Esophagus muscularis mucosa (tissue), 4 donors: Measurements from ENCODE around the gene SEMA3G. TPM values are rescaled to one million over a fixed set of nuclear protein-coding genes. Genes with fewer than 3 reads are reported as not detected.

Experiments used
- DNase-seq: peaks from one replicate; pipeline ENCODE4 v3.0.0-alpha.2; 2017; ENCODE audit errors: extremely low spot score
- H3K27ac ChIP-seq, 4 donors: fragments of 200-600 bp; sonication (generic); replicated peaks in 1 of 4; 1 replicate in 3 of 4; 2 replicates in 1 of 4; pipeline ENCODE4 v1.5.1; 2016 to 2019; ENCODE audit warnings: mild to moderate bottlenecking in 1 of 4
- H3K27me3 ChIP-seq, 4 donors: fragments of 200-600 bp; sonication (generic); one replicate each; pipeline versions ENCODE4 v1.5.1 to v1.6.0; 2016 to 2019
- H3K36me3 ChIP-seq, 4 donors: fragments of 200-600 bp; sonication (generic); one replicate each; pipeline ENCODE4 v1.5.1; 2016 to 2019
- H3K4me1 ChIP-seq, 4 donors: fragments of 200-600 bp; sonication (generic); one replicate each; pipeline ENCODE4 v1.5.1; 2016 to 2019
- H3K4me3 ChIP-seq, 4 donors: fragments of 200-600 bp; sonication (generic); 1 replicate in 2 of 4; 2 replicates in 2 of 4; pipeline ENCODE4 v1.5.1; 2016 to 2019; ENCODE audit warnings: mild to moderate bottlenecking in 4 of 4, moderate library complexity in 1 of 4
- H3K9me3 ChIP-seq, 4 donors: fragments of 200-600 bp; sonication (generic); 1 replicate in 3 of 4; 2 replicates in 1 of 4; pipeline ENCODE4 v1.5.1; 2016 to 2019
- CTCF ChIP-seq, 3 experiments: fragments of 200-600 bp in 2 of 3; fragments of 450-650 bp in 1 of 3; sonication (generic) in 2 of 3; IDR thresholded peaks; one replicate each; pipeline ENCODE4 v1.5.1; 2017 to 2019; ENCODE audit warnings: antibody characterized with exemption in 3 of 3, mild to moderate bottlenecking in 2 of 3, moderate library complexity in 1 of 3
- EP300 ChIP-seq: sonication (generic); formaldehyde crosslinking; IDR thresholded peaks from one replicate; pipeline ENCODE4 v1.6.1; 2017; ENCODE audit warnings: antibody characterized with exemption
- POLR2A ChIP-seq: fragments of 450-650 bp; IDR thresholded peaks from one replicate; pipeline ENCODE4 v1.6.1; 2017; ENCODE audit warnings: antibody characterized with exemption, moderate library complexity, mild to moderate bottlenecking, low read depth
- POLR2AphosphoS5 ChIP-seq, 2 donors: sonication (generic); formaldehyde crosslinking; IDR thresholded peaks; one replicate each; pipeline ENCODE4 v1.6.1; 2017; ENCODE audit warnings: antibody characterized with exemption in 2 of 2
- WGBS: methylation state at CpG from one replicate; pipeline ENCODE4 v1.1.5; 2018; 5-methylcytosine and 5-hydroxymethylcytosine counted together
- intact Hi-C: fragments of 100-400 bp; cut with DNase I; formaldehyde crosslinking; loops from one replicate; pipeline ENCODE4 v1.15.1; 2023
- total RNA-seq, 4 donors: library from RNA; depleted of rRNA; stranded (reverse); fragments of >200 nt; gene quantifications; one replicate each; pipeline versions ENCODE4 v1.1.0 to v1.2.1, GENCODE V29; 2016

The SEMA3G gene
- 10 to 100 TPM in 3 of 4 donors, 1 to 10 TPM in 1; 7.1 to 39.2 (median 22.2) TPM for total RNA-seq

DNA sequence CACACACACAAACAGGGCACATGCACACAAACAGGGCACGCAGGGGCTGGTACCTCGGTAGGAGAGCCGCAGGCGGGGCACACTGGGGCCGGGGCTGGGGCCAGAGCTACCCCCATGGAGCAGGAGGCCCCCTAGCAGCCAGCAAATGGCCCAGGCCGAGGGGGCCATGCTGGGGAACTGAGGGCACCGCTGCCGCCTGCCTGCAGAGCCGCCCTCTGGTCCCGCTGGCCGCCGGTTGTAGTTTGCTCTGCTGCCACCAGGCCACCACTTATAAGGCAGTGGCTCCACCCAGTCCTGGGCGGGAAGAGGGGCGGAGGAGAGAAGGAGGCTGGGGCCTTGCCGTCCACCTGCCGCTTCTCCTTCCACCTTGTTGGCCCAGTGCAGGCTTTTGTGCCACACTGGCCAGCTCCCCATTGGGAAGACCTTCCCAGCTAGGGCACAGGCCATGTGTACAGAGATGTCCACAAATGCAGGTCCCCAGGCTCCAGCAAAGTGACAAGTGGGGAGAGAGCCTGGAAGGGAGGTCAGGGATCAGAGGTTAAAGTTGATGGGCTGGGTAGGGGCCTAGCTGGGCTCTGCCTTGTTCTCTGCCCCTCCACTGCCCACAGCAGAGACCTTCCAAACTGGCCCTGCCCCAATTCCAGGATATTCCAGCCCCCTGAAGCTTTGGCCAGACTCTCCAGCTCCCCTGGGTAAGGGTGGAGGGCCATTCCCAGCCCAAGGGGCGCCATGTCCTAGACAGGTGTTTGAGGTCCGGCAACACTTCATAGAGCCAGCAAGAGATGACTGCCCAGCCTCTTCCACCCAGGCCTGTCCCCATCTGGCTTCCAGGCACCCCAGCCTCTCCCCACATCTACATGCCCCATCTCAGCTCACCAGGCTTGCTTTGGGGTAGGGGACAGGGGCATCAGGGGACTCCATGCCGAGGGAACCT, at the start of gene SEMA3G:
TSS of gene SEMA3G (minus strand) at position 244 of the 934 bp plus-strand sequence. CDS start at position 168, 76 bp downstream.
- peak within 1 kb of the TSS; percentile 23 to 50 (median 39) for H3K4me3 ChIP-seq

DNA sequence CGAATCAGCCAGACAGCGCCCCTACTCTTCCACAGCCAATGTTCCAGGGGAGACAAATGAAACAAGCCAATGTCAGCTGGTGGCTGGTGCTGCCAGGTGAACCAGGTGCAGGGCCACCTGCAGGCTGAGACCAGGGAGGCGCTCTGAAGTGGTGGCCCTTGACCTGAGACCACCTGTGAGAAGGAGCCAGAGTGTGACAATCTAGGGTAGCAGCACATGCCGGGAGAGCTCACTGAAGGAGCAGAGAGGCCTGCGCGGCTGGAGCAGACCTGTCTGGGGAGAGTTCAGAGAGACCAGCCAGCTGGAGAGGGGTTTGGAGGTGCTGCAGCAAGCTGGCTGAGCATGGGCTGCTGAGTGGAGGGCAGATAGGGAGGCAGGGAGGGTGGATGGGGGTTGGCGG, 49.5 kb upstream of the SEMA3G start:
- H3K9me3 ChIP-seq, result no peaks in the 10 kb centered on the region
- no peak for TF ChIP-seq POLR2A
- TF ChIP-seq EP300, result no peak
- no peak for TF ChIP-seq CTCF (IDR thresholded peaks at IDR 0.05)
- no peak for TF ChIP-seq POLR2AphosphoS5 (IDR thresholded peaks at IDR 0.05)
- no peak for DNase-seq
- peaks cover 37 to 44% (median 44%) of the 10 kb centered on the region in 4 donors for H3K36me3 ChIP-seq
- H3K4me1 ChIP-seq, result peaks cover 47 to 86% (median 72%) of the 10 kb centered on the region in 4 donors
- intact Hi-C loops, result no loop called here
- peak overlapping the region; percentile 53 to 80 (median 70) for H3K27ac ChIP-seq
- peak overlapping the region; percentile 38 to 56 (median 42) for H3K4me3 ChIP-seq
- WGBS, result 68% methylated on average over 7 of the region's 7 CpGs
- H3K27me3 ChIP-seq, result no peaks in the 10 kb centered on the region

More for the DNA sequence above, at the start of gene SEMA3G:
- Histone ChIP-seq H3K4me1 (peaks cover 19 to 31% (median 23%) of the 10 kb centered on the region in 4 donors), H3K27me3 (no peaks in the 10 kb centered on the region), H3K9me3 (no peaks in the 10 kb centered on the region), H3K36me3 (peaks cover 0 to 14% (median 0%) of the 10 kb centered on the region in 4 donors), H3K27ac (peak within 1 kb of the TSS in 1 of 4 donors; percentile 23)
- WGBS, result 45% methylated on average over 5 of the region's 19 CpGs
- intact Hi-C loops, result loop anchor here (1.0 kb wide), 1 partner anchor 17 kb away; no protein-coding TSS in a partner anchor
- peak; percentile 94 for DNase-seq
- peak; percentile 19 for TF ChIP-seq POLR2A
- TF ChIP-seq POLR2AphosphoS5 (IDR thresholded peaks at IDR 0.05), result peak; percentile 51 to 66
- no peak for TF ChIP-seq EP300
- TF ChIP-seq CTCF (IDR thresholded peaks at IDR 0.05), result peak; percentile 35 to 86 (median 62)

GRCh38 chr3:52493232-52494017, 48.5 kb upstream of the SEMA3G start:
- Histone ChIP-seq H3K27me3 (no peaks in the 10 kb centered on the region), H3K4me3 (no peak overlapping the region), H3K27ac (peak overlapping the region in 1 of 4 donors; percentile 30), H3K9me3 (no peaks in the 10 kb centered on the region), H3K36me3 (peaks cover 47 to 54% (median 54%) of the 10 kb centered on the region in 4 donors), H3K4me1 (peaks cover 47 to 94% (median 73%) of the 10 kb centered on the region in 4 donors)
- DNase-seq, result no peak
- 90% methylated on average over 3 of the region's 7 CpGs for WGBS
- intact Hi-C loops, result no loop called here
- TF ChIP-seq EP300 (no peak), POLR2A (no peak), CTCF (IDR thresholded peaks at IDR 0.05) (no peak), POLR2AphosphoS5 (IDR thresholded peaks at IDR 0.05) (no peak)

- no peak for DNase-seq
- Histone ChIP-seq H3K27ac (peak overlapping the region in 2 of 4 donors; percentile 51 to 75), H3K9me3 (no peaks in the 10 kb centered on the region), H3K4me1 (peaks cover 47 to 84% (median 73%) of the 10 kb centered on the region in 4 donors), H3K36me3 (peaks cover 61 to 68% (median 67%) of the 10 kb centered on the region in 4 donors), H3K4me3 (no peak overlapping the region), H3K27me3 (no peaks in the 10 kb centered on the region)
- WGBS, result 95% methylated on average over 18 of the region's 21 CpGs
- intact Hi-C loops, result no loop called here
- TF ChIP-seq POLR2A (no peak), CTCF (IDR thresholded peaks at IDR 0.05) (no peak), EP300 (no peak)
Observed at GRCh38 chr3:52492059-52492458, 47.2 kb upstream of the SEMA3G start.
